Measurements from ENCODE around the gene C2CD4D.
A peak's percentile ranks its signal among the peaks of the same experiment; 100 is the strongest.

- TF ChIP-seq CTCF (IDR thresholded peaks at IDR 0.05) (peak; percentile 18), EZH2phosphoT487 (IDR thresholded peaks at IDR 0.05) (no peak), EZH2 (IDR thresholded peaks at IDR 0.05) (no peak)
These were observed 41.9 kb upstream of the C2CD4D start for GRCh38 chr1:151881479-151881878.
